ENCODE measurements around the gene RPL41.

DNA sequence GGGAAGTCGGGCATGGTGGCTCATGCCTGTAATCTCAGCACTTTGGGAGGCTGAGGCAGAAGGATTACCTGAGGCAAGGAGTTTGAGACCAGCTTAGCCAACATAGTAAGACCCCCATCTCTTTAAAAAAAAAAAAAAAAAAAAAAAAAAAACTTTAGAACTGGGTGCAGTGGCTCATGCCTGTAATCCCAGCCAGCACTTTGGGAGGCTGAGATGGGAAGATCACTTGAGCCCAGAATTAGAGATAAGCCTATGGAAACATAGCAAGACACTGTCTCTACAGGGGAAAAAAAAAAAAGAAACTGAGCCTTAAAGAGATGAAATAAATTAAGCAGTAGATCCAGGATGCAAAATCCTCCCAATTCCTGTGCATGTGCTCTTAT lies 13.8 kb upstream of the RPL41 start:
- TF ChIP-seq, protein P1, sequence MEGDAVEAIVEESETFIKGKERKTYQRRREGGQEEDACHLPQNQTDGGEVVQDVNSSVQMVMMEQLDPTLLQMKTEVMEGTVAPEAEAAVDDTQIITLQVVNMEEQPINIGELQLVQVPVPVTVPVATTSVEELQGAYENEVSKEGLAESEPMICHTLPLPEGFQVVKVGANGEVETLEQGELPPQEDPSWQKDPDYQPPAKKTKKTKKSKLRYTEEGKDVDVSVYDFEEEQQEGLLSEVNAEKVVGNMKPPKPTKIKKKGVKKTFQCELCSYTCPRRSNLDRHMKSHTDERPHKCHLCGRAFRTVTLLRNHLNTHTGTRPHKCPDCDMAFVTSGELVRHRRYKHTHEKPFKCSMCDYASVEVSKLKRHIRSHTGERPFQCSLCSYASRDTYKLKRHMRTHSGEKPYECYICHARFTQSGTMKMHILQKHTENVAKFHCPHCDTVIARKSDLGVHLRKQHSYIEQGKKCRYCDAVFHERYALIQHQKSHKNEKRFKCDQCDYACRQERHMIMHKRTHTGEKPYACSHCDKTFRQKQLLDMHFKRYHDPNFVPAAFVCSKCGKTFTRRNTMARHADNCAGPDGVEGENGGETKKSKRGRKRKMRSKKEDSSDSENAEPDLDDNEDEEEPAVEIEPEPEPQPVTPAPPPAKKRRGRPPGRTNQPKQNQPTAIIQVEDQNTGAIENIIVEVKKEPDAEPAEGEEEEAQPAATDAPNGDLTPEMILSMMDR (IDR thresholded peaks at IDR 0.05; ENCODE audit: insufficient read depth, low read depth, low read length) = no peak
- no peak for TF ChIP-seq EZH2 (IDR thresholded peaks at IDR 0.05; ENCODE audit: insufficient read depth, low read length)
